OCI-LY3 (cell line): Measurements from ENCODE around the gene SLC18A3.

Experiments
- H2AFZ ChIP-seq: fragments of 200-600, 300-600 bp; shearing (Covaris generic); 2 replicates; pipeline ENCODE4 v1.6.0; 2014; ENCODE audit warnings: antibody characterized with exemption, low read depth, low read length
- H3K27ac ChIP-seq: fragments of 200-600, 300-600 bp; sonication (generic); 2 replicates; pipeline ENCODE4 v1.5.1; 2014; ENCODE audit warnings: mild to moderate bottlenecking, low read length, moderate library complexity, mixed read lengths
- H3K27me3 ChIP-seq: fragments of 200-600, 300-600 bp; sonication (generic); 2 replicates; pipeline ENCODE4 v1.6.1; 2014; ENCODE audit warnings: low read depth, low read length, mixed read lengths
- H3K36me3 ChIP-seq: fragments of 200-600, 300-600 bp; sonication (generic); replicated peaks from 2 replicates; pipeline ENCODE3; 2014; ENCODE audit warnings: low read depth, low read length, mixed read lengths
- H3K4me1 ChIP-seq: fragments of 300-600, 200-600 bp; sonication (generic); 2 replicates; pipeline ENCODE4 v1.6.1; 2014; ENCODE audit warnings: low read length, mixed read lengths
- H3K4me2 ChIP-seq: fragments of 200-600, 300-600 bp; sonication (generic); 2 replicates; pipeline ENCODE4 v1.6.1; 2014; ENCODE audit warnings: low read length, mixed read lengths
- H3K4me3 ChIP-seq: fragments of 300-600, 200-600 bp; sonication (generic); 2 replicates; pipeline ENCODE4 v1.5.1; 2014; ENCODE audit warnings: antibody characterized with exemption, mild to moderate bottlenecking, low read length, moderate library complexity
- H3K79me2 ChIP-seq: fragments of 300-600, 200-600 bp; shearing (Covaris generic); 2 replicates; pipeline ENCODE4 v1.6.1; 2014; ENCODE audit warnings: mild to moderate bottlenecking, low read length, mixed read lengths
- H3K9ac ChIP-seq: fragments of 300-600, 200-600 bp; shearing (Covaris generic); 2 replicates; pipeline ENCODE4 v1.6.0; 2014; ENCODE audit warnings: mild to moderate bottlenecking, low read length, moderate library complexity
- H3K9me3 ChIP-seq: fragments of 200-600, 300-600 bp; shearing (Covaris generic); 2 replicates; pipeline ENCODE4 v1.6.1; 2014; ENCODE audit warnings: low read length, mixed read lengths; ENCODE audit not compliant: insufficient read depth
- H4K20me1 ChIP-seq: fragments of 200-600, 300-600 bp; sonication (generic); 2 replicates; pipeline ENCODE4 v1.6.1; 2016; ENCODE audit warnings: low read length, mixed read lengths; ENCODE audit not compliant: insufficient read depth
- CTCF ChIP-seq: fragments of 200-600, 300-600 bp; sonication (generic); IDR thresholded peaks from 2 replicates; pipeline ENCODE4 v1.5.1; 2014; ENCODE audit warnings: antibody characterized with exemption, low read length, low read depth
- EZH2phosphoT487 ChIP-seq: fragments of 200-600 bp; shearing (Covaris generic); IDR thresholded peaks from 2 replicates; pipeline ENCODE4 v1.6.1; 2018; ENCODE audit warnings: antibody characterized with exemption, mixed run types, low read depth

The SLC18A3 gene

GRCh38 chr10:49651039-49651835 lies 41.1 kb downstream of the SLC18A3 start:
- Histone ChIP-seq H3K79me2 (no peaks in the 10 kb centered on the region), H3K27ac (no peak overlapping the region), H3K4me2 (no peak overlapping the region), H3K9ac (no peak overlapping the region), H2AFZ (no peak overlapping the region), H3K27me3 (no peaks in the 10 kb centered on the region), H4K20me1 (no peaks in the 10 kb centered on the region), H3K4me3 (no peak overlapping the region), H3K36me3 (no peaks in the 10 kb centered on the region), H3K4me1 (no peaks in the 10 kb centered on the region), H3K9me3 (no peaks in the 10 kb centered on the region)
- TF ChIP-seq CTCF (no peak), EZH2phosphoT487 (no peak)

- no peaks in the 10 kb centered on the region for H3K4me1 ChIP-seq
- no peaks in the 10 kb centered on the region for H3K79me2 ChIP-seq
- H3K27me3 ChIP-seq: no peaks in the 10 kb centered on the region
- H3K4me3 ChIP-seq: no peak overlapping the region
- no peak overlapping the region for H3K9ac ChIP-seq
- H3K36me3 ChIP-seq: no peaks in the 10 kb centered on the region
- no peaks in the 10 kb centered on the region for H3K9me3 ChIP-seq
- H3K27ac ChIP-seq: no peak overlapping the region
- no peak overlapping the region for H3K4me2 ChIP-seq
- no peaks in the 10 kb centered on the region for H4K20me1 ChIP-seq
- H2AFZ ChIP-seq: no peak overlapping the region
- no peak for TF ChIP-seq CTCF
- no peak for TF ChIP-seq EZH2phosphoT487
Observed at GRCh38 chr10:49651917-49652316, 41.8 kb downstream of the SLC18A3 start.

GRCh38 chr10:49652421-49653272 lies 42.5 kb downstream of the SLC18A3 start:
- no peaks in the 10 kb centered on the region for H3K27me3 ChIP-seq
- TF ChIP-seq CTCF: no peak
- TF ChIP-seq EZH2phosphoT487: no peak
- H3K9me3 ChIP-seq: no peaks in the 10 kb centered on the region
- H4K20me1 ChIP-seq: no peaks in the 10 kb centered on the region
- no peak overlapping the region for H3K9ac ChIP-seq
- H3K4me3 ChIP-seq: no peak overlapping the region
- H3K27ac ChIP-seq: no peak overlapping the region
- H2AFZ ChIP-seq: no peak overlapping the region
- H3K79me2 ChIP-seq: no peaks in the 10 kb centered on the region
- H3K36me3 ChIP-seq: no peaks in the 10 kb centered on the region
- no peaks in the 10 kb centered on the region for H3K4me1 ChIP-seq
- no peak overlapping the region for H3K4me2 ChIP-seq

GRCh38 chr10:49653273-49653929 lies 43.3 kb downstream of the SLC18A3 start:
- Histone ChIP-seq H2AFZ (no peak overlapping the region), H3K4me3 (no peak overlapping the region), H3K27me3 (no peaks in the 10 kb centered on the region), H3K27ac (no peak overlapping the region), H3K4me1 (no peaks in the 10 kb centered on the region), H4K20me1 (no peaks in the 10 kb centered on the region), H3K9me3 (no peaks in the 10 kb centered on the region), H3K4me2 (no peak overlapping the region), H3K9ac (no peak overlapping the region), H3K36me3 (no peaks in the 10 kb centered on the region), H3K79me2 (no peaks in the 10 kb centered on the region)
- TF ChIP-seq CTCF: no peak
- no peak for TF ChIP-seq EZH2phosphoT487
